Measurements from ENCODE around the gene IGSF6. TPM values are rescaled to one million over a fixed set of nuclear protein-coding genes. Genes with fewer than 3 reads are reported as not detected.

IGSF6 gene
- total and polyA plus RNA-seq, 2 of the 13 experiments (the other 11 are each of a cell fraction or from before 2014, with no cell fraction given), result not detected

GRCh38 chr16:21599122-21600030 is 53.0 kb downstream of the IGSF6 start, which contains the start of gene METTL9 (continued):
- TF ChIP-seq GMEB2 (CRISPR knock-in tag; IDR thresholded peaks at IDR 0.05; ENCODE audit: low read depth) (peak; percentile 88), ZBTB7A (CRISPR knock-in tag; IDR thresholded peaks at IDR 0.05) (peak; percentile 68), STAG1 (CRISPR knock-in tag; IDR thresholded peaks at IDR 0.05) (no peak), ZNF124 (CRISPR knock-in tag; IDR thresholded peaks at IDR 0.05) (peak; percentile 99), CERS6 (CRISPR knock-in tag; IDR thresholded peaks at IDR 0.05) (no peak), ZNF44 (CRISPR knock-in tag; IDR thresholded peaks at IDR 0.05) (peak; percentile 95), ZNF24 (IDR thresholded peaks at IDR 0.05) (peak; percentile 24; the same call in 1 of the 2 replicates), ADNP (CRISPR knock-in tag; IDR thresholded peaks at IDR 0.05) (no peak; the same call in 1 of the 2 replicates), HMG20A (CRISPR knock-in tag; IDR thresholded peaks at IDR 0.05; ENCODE audit: borderline replicate concordance) (0 out of 2 replicates have a peak, but pooled peaks have one; percentile 59), ZNF30 (CRISPR knock-in tag; IDR thresholded peaks at IDR 0.05) (peak; percentile 51; the same call in 1 of the 2 replicates), ZNF780A (CRISPR knock-in tag; IDR thresholded peaks at IDR 0.05) (peak; percentile 95), NFE2 (CRISPR knock-in tag; IDR thresholded peaks at IDR 0.05) (no peak), AHR (CRISPR knock-in tag; IDR thresholded peaks at IDR 0.05) (peak; percentile 98), DR1 (CRISPR knock-in tag; IDR thresholded peaks at IDR 0.05) (peak; percentile 94), NR3C1 (CRISPR knock-in tag; IDR thresholded peaks at IDR 0.05) (no peak), ZNF766 (CRISPR knock-in tag; IDR thresholded peaks at IDR 0.05; ENCODE audit: borderline replicate concordance) (no peak; the same call in 1 of the 2 replicates), MTERF4 (CRISPR knock-in tag; IDR thresholded peaks at IDR 0.05) (peak; percentile 90; the same call in 1 of the 2 replicates), ZNF33A (CRISPR knock-in tag; IDR thresholded peaks at IDR 0.05; ENCODE audit: borderline replicate concordance) (peak; percentile 97; the same call in 1 of the 2 replicates), ZNF292 (CRISPR knock-in tag; IDR thresholded peaks at IDR 0.05; ENCODE audit: borderline replicate concordance, low read depth) (peak; percentile 95), SMARCC2 (IDR thresholded peaks at IDR 0.05) (no peak), ZNF691 (CRISPR knock-in tag; IDR thresholded peaks at IDR 0.05; ENCODE audit: borderline replicate concordance, low read depth) (peak; percentile 95), ZNF335 (CRISPR knock-in tag; IDR thresholded peaks at IDR 0.05) (peak; percentile 94), ETV5 (CRISPR knock-in tag; IDR thresholded peaks at IDR 0.05; ENCODE audit: borderline replicate concordance) (peak; percentile 100)
